Mucosa of descending colon (tissue), 3 donors: Measurements from ENCODE around the gene ZNF862. TPM values are rescaled to one million over a fixed set of nuclear protein-coding genes. Genes with fewer than 3 reads are reported as not detected.

Experiments used
- ATAC-seq: fragments of 200-7000 bp; cut with Tn5 transposase; one replicate; pipeline ENCODE4 v1.9.1; 2020; ENCODE audit warnings: mild to moderate bottlenecking, moderate library complexity
- DNase-seq, 3 donors: peaks; one replicate each; pipeline ENCODE4 v3.0.0-alpha.2; 2020
- H3K36me3 ChIP-seq: fragments of 200-600 bp; one replicate; pipeline ENCODE4 v1.8.0; 2021; ENCODE audit warnings: low read depth, mild to moderate bottlenecking
- H3K4me1 ChIP-seq: fragments of 200-600 bp; one replicate; pipeline ENCODE4 v1.8.0; 2021; ENCODE audit warnings: low read depth, mild to moderate bottlenecking
- H3K4me3 ChIP-seq: fragments of 200-600 bp; one replicate; pipeline ENCODE4 v1.8.0; 2021; ENCODE audit warnings: mild to moderate bottlenecking
- H3K9me3 ChIP-seq: fragments of 200-600 bp; one replicate; pipeline ENCODE4 v1.8.0; 2021; ENCODE audit warnings: mild to moderate bottlenecking
- intact Hi-C, 2 donors: fragments of 100-400 bp; cut with DNase I in 1 of 2; cut with micrococcal nuclease in 1 of 2; formaldehyde crosslinking; loops; one replicate each; pipeline versions ENCODE4 v1.11.0 to v1.11.1; 2022; cut with DNase I, micrococcal nuclease
- total RNA-seq, 3 donors: library from RNA; stranded (reverse); fragmentation: NEBNext Ultra II Directional in 2 of 3; extraction: Animal tissue kit (Norgen Biotek cat#: 25700) in 2 of 3; gene quantifications; one replicate each; pipeline versions ENCODE4 v1.2.1 to v1.2.4, GENCODE V29; 2021 to 2023
- TF ChIP-seq, protein P1 (sequence below): fragments of 200-600 bp; IDR thresholded peaks from one replicate; pipeline ENCODE4 v1.8.0; 2022; ENCODE audit warnings: antibody characterized with exemption, mild to moderate bottlenecking
- donor health status: DM: no; HTN: no; CAD: no; lungs with moderate emphysema.
- donor health status: DM: no; HTN: no; CAD: no.
- donor health status: DM: no; HTN: yes; CAD: no.

Gene ZNF862
- total RNA-seq, 3 donors from 2014 or later: 18.0 to 25.4 (median 25.2) TPM

- TF ChIP-seq, protein P1, sequence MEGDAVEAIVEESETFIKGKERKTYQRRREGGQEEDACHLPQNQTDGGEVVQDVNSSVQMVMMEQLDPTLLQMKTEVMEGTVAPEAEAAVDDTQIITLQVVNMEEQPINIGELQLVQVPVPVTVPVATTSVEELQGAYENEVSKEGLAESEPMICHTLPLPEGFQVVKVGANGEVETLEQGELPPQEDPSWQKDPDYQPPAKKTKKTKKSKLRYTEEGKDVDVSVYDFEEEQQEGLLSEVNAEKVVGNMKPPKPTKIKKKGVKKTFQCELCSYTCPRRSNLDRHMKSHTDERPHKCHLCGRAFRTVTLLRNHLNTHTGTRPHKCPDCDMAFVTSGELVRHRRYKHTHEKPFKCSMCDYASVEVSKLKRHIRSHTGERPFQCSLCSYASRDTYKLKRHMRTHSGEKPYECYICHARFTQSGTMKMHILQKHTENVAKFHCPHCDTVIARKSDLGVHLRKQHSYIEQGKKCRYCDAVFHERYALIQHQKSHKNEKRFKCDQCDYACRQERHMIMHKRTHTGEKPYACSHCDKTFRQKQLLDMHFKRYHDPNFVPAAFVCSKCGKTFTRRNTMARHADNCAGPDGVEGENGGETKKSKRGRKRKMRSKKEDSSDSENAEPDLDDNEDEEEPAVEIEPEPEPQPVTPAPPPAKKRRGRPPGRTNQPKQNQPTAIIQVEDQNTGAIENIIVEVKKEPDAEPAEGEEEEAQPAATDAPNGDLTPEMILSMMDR: no peak
- no peaks in the 10 kb centered on the region for H3K36me3 ChIP-seq
- ATAC-seq (no peak), DNase-seq (peak in 1 of 3 donors; percentile 37)
- H3K4me1 ChIP-seq: peaks cover 9% of the 10 kb centered on the region
- intact Hi-C loops: no loop called here
- no peak overlapping the region for H3K4me3 ChIP-seq
- H3K9me3 ChIP-seq: no peaks in the 10 kb centered on the region
Observed at GRCh38 chr7:149819141-149819960, 18.8 kb upstream of the ZNF862 start.

DNA sequence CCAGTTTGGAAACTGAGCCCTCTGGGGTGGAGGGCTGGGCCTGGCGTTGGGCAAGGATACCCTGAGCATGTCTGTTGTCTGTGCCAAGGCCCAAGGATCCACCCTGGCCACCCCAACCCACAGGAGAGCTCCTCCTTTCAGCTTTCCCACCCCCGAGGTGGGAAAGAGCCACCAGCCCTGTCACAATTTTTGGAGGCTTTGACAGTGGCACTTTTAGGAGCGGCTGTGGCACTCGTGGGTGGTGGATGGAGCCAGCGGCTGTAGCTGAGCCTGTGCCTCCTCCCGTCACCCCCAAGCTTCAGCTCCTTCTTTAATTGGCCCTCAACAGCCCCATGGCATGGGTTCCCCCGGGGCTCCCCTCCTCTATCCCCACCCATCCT is 18.2 kb upstream of the ZNF862 start:
- TF ChIP-seq, protein P1: no peak
- intact Hi-C loops: no loop called here
- H3K9me3 ChIP-seq: no peaks in the 10 kb centered on the region
- peaks cover 9% of the 10 kb centered on the region for H3K4me1 ChIP-seq
- no peaks in the 10 kb centered on the region for H3K36me3 ChIP-seq
- DNase-seq (no peak), ATAC-seq (no peak)
- no peak overlapping the region for H3K4me3 ChIP-seq

- peak in 1 of 3 donors; percentile 47 for DNase-seq
Observed at GRCh38 chr7:149820622-149821190, 17.5 kb upstream of the ZNF862 start.

GRCh38 chr7:149821191-149822148 is 16.7 kb upstream of the ZNF862 start:
- Histone ChIP-seq H3K36me3 (no peaks in the 10 kb centered on the region), H3K4me1 (peaks cover 9% of the 10 kb centered on the region), H3K9me3 (no peaks in the 10 kb centered on the region), H3K4me3 (no peak overlapping the region)
- TF ChIP-seq, protein P1: no peak
- ATAC-seq (peak; percentile 81), DNase-seq (peak; percentile 54 to 61 (median 54))
- intact Hi-C loops: no loop called here

More at GRCh38 chr7:149820622-149821190, 17.5 kb upstream of the ZNF862 start:
- no peak for ATAC-seq
- H3K4me1 ChIP-seq: peaks cover 9% of the 10 kb centered on the region
- intact Hi-C loops: no loop called here
- H3K36me3 ChIP-seq: no peaks in the 10 kb centered on the region
- H3K4me3 ChIP-seq: no peak overlapping the region
- H3K9me3 ChIP-seq: no peaks in the 10 kb centered on the region
- TF ChIP-seq, protein P1: no peak

DNA sequence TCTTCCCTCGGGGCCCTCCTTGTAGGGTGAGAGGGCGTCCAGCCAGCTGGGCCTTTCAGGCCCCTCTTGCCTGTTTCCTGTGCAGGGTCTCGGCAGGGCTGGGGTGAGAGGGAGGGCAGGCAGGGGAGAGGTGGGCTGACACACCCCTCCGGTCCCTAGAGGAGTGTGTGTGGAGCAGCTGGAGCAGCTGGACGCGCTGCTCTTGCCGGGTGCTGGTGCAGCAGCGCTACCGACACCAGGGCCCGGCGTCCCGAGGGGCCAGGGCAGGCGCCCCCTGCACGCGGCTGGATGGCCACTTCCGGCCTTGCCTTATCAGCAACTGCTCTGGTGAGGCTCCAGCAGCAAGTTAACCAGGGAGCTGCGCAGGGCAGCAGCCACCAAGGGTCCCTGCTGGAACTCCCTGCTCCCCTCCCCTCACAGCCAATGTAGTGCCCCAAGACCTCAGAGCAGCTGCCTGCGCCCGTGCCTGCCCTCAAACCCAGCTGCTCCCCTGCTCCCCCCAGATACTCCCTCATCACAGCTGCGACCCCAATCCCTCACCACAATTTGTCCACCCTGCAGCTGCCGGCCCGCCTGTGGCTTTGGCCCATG is 15.7 kb upstream of the ZNF862 start:
- ATAC-seq (no peak), DNase-seq (peak in 2 of 3 donors; percentile 17 to 28)
- Histone ChIP-seq H3K4me1 (peaks cover 9% of the 10 kb centered on the region), H3K9me3 (no peaks in the 10 kb centered on the region), H3K4me3 (no peak overlapping the region), H3K36me3 (no peaks in the 10 kb centered on the region)
- intact Hi-C loops: no loop called here
- TF ChIP-seq, protein P1: no peak
